Measurements from ENCODE around the gene MXD3. TPM values are rescaled to one million over a fixed set of nuclear protein-coding genes. Genes with fewer than 3 reads are reported as not detected.
"Not testable (repeated sequence)": the region's sequence is repeated elsewhere in the genome, so short reads cannot be mapped to it uniquely, and the experiment has no call there.

The MXD3 gene
- total and polyA plus RNA-seq, 2 donors from 2014 or later = 4.9 to 6.6 TPM

DNA sequence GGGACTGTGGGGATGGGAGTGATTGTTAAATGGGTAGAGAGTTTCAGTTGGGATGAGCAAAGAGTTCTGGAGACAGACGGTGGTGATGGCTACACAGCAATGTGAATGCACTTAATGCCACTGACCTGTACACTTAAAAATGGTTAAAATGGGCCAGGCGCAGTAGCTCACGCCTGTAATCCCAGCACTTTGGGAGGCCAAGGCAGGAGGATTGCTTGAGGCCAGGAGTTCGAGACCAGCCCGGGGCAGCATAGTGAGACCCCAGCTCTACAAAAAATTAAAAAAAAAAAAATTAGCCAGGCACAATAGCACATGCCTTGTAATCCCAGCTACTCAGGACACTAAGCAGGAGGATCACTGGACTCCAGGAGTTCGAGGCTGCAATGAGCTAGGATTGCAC is 32.1 kb upstream of the MXD3 start:
- Histone ChIP-seq H3K4me1 (ENCODE audit: control insufficient read depth in 2 of 3, insufficient read depth in 2 of 3, low read depth in 1 of 3, low read length in 3 of 3) (no peaks in the 10 kb centered on the region), H3K27me3 (ENCODE audit: control insufficient read depth, insufficient read depth, low read length) (no peaks in the 10 kb centered on the region), H3K27ac (ENCODE audit: low read depth in 2 of 2, low read length in 2 of 2) (no peak overlapping the region), H3K36me3 (ENCODE audit: control insufficient read depth in 2 of 3, insufficient read depth in 3 of 3, low read length in 3 of 3) (peaks cover 2 to 13% (median 7%) of the 10 kb centered on the region in 3 donors), H3K4me3 (ENCODE audit: low read length in 3 of 3) (no peak overlapping the region), H3K9me3 (ENCODE audit: control insufficient read depth in 2 of 3, insufficient read depth in 1 of 3, low read length in 3 of 3) (no peaks in the 10 kb centered on the region), H3K9ac (ENCODE audit: low read length in 3 of 3) (no peak overlapping the region)
- TF ChIP-seq, protein P1, sequence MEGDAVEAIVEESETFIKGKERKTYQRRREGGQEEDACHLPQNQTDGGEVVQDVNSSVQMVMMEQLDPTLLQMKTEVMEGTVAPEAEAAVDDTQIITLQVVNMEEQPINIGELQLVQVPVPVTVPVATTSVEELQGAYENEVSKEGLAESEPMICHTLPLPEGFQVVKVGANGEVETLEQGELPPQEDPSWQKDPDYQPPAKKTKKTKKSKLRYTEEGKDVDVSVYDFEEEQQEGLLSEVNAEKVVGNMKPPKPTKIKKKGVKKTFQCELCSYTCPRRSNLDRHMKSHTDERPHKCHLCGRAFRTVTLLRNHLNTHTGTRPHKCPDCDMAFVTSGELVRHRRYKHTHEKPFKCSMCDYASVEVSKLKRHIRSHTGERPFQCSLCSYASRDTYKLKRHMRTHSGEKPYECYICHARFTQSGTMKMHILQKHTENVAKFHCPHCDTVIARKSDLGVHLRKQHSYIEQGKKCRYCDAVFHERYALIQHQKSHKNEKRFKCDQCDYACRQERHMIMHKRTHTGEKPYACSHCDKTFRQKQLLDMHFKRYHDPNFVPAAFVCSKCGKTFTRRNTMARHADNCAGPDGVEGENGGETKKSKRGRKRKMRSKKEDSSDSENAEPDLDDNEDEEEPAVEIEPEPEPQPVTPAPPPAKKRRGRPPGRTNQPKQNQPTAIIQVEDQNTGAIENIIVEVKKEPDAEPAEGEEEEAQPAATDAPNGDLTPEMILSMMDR (IDR thresholded peaks at IDR 0.05; ENCODE audit: borderline replicate concordance, extremely low read depth, insufficient read depth) = no peak
- intact Hi-C loops (cut with DNase I) = no loop called here
- peak in 1 of 5 donors; percentile 8 for DNase-seq
- FAIRE-seq = no peak

DNA sequence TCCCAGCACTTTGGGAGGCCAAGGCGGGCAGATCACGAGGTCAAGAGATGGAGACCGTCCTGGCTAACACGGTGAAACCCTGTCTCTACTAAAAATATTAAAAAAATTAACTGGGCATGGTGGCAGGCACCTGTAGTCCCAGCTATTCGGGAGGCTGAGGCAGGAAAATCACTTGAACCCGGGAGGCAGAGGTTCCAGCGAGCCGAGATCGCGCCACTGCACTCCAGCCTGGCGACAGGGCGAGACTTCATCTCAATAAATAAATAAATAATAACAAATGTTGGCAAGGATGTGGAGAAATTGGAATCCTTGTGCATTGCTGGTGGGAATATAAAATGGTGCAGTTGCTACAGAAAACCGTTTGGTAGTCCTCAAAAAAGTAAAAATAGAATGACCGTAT is 31.3 kb upstream of the MXD3 start:
- H3K27ac ChIP-seq (ENCODE audit: low read depth in 2 of 2, low read length in 2 of 2); H3K9me3 ChIP-seq (ENCODE audit: control insufficient read depth in 2 of 3, insufficient read depth in 1 of 3, low read length in 3 of 3); H3K4me1 ChIP-seq (ENCODE audit: control insufficient read depth in 2 of 3, insufficient read depth in 2 of 3, low read depth in 1 of 3, low read length in 3 of 3); H3K4me3 ChIP-seq (ENCODE audit: low read length in 3 of 3); FAIRE-seq; H3K27me3 ChIP-seq (ENCODE audit: control insufficient read depth, insufficient read depth, low read length); intact Hi-C loops (cut with DNase I); H3K9ac ChIP-seq (ENCODE audit: low read length in 3 of 3): not testable (repeated sequence)
- peaks cover 2 to 15% (median 7%) of the 10 kb centered on the region in 3 donors for H3K36me3 ChIP-seq (ENCODE audit: control insufficient read depth in 2 of 3, insufficient read depth in 3 of 3, low read length in 3 of 3)
- DNase-seq = peak in 1 of 5 donors; percentile 19

DNA sequence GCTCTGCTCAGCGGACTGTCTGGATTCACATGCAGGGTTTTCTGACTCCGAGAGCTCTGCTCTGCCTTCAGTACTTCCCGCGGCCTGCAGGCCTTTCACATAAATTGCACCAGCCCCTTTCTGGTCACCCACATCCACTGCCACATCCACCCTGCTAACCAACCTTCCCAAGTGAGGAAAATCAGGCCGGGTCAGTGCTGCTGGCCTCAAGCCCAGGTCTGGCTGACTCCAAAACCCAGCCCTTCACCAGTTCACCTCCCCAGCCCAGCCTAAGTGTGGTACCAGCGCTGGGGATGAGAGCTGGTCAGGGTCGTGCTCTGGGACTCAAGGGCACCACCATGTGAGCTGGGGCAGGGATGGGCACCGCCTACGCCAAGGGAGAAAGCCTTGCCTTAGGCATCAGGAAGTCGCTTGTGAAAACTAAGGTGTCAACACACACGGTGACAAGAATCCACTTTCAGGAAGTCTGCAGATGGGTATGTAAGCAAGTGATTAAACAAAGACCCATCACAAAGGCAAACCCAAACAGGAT is 27.5 kb upstream of the MXD3 start:
- Histone ChIP-seq H3K4me1 (ENCODE audit: control insufficient read depth in 2 of 3, insufficient read depth in 2 of 3, low read depth in 1 of 3, low read length in 3 of 3) (peaks cover 0 to 3% (median 0%) of the 10 kb centered on the region in 3 donors), H3K4me3 (ENCODE audit: low read length in 3 of 3) (no peak overlapping the region), H3K27ac (ENCODE audit: low read depth in 2 of 2, low read length in 2 of 2) (no peak overlapping the region), H3K9me3 (ENCODE audit: control insufficient read depth in 2 of 3, insufficient read depth in 1 of 3, low read length in 3 of 3) (no peaks in the 10 kb centered on the region), H3K27me3 (ENCODE audit: control insufficient read depth, insufficient read depth, low read length) (no peaks in the 10 kb centered on the region), H3K36me3 (ENCODE audit: control insufficient read depth in 2 of 3, insufficient read depth in 3 of 3, low read length in 3 of 3) (peaks cover 2 to 43% (median 26%) of the 10 kb centered on the region in 3 donors), H3K9ac (ENCODE audit: low read length in 3 of 3) (no peak overlapping the region)
- TF ChIP-seq, protein P1 (IDR thresholded peaks at IDR 0.05; ENCODE audit: borderline replicate concordance, extremely low read depth, insufficient read depth) = no peak
- DNase-seq (peak in 1 of 5 donors; percentile 55), FAIRE-seq (no peak)
- intact Hi-C loops (cut with DNase I) = no loop called here

DNA sequence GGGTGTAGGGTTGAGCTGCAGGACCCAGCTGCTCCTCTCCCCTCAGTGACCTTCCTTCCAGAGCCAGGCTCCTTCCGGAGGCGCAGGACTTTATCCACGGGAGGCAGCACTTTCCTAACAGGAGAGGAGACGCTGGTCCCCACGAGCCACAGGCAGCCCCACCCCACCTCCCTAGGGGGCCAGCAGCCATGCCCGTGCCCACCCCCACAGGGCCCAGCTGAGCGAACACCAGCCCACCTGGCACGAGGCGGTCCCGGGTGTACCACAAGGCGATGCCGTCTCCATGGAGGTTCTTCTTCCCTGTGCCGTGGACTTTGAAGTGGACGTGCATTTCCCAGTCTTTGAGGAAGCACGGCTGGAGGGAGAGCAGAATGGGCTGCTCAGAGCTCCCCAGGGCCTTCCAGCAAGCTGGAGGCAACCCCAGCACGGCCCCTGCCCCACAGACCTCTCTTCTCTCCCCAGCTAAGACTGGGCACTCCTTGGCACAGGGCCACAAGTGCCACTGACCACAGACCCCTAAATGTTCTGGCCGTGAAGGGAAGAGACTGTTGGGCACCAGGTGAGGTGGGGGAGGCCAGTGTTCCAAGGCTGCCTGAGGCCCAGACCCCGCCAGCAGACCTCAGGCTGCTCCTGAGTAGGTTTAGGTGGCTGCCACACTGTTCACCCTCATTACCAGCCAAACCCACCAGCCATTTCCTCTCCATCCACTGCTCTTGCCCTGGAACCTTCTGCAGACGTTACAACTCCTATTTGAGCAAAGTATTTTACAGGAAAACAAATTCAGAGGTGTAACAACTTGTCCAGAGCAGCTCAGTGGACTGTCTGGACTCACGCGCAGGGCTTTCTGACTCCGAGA is 26.8 kb upstream of the MXD3 start:
- H3K4me1 ChIP-seq (ENCODE audit: control insufficient read depth in 2 of 3, insufficient read depth in 2 of 3, low read depth in 1 of 3, low read length in 3 of 3) = peaks cover 0 to 3% (median 0%) of the 10 kb centered on the region in 3 donors
- DNase-seq (peak in 1 of 5 donors; percentile 59), FAIRE-seq (no peak)
- no peaks in the 10 kb centered on the region for H3K9me3 ChIP-seq (ENCODE audit: control insufficient read depth in 2 of 3, insufficient read depth in 1 of 3, low read length in 3 of 3)
- no peak overlapping the region for H3K4me3 ChIP-seq (ENCODE audit: low read length in 3 of 3)
- H3K27ac ChIP-seq (ENCODE audit: low read depth in 2 of 2, low read length in 2 of 2) = no peak overlapping the region
- no peaks in the 10 kb centered on the region for H3K27me3 ChIP-seq (ENCODE audit: control insufficient read depth, insufficient read depth, low read length)
- intact Hi-C loops (cut with DNase I) = no loop called here
- no peak overlapping the region for H3K9ac ChIP-seq (ENCODE audit: low read length in 3 of 3)
- TF ChIP-seq, protein P1 (IDR thresholded peaks at IDR 0.05; ENCODE audit: borderline replicate concordance, extremely low read depth, insufficient read depth) = no peak
- peaks cover 2 to 50% (median 32%) of the 10 kb centered on the region in 3 donors for H3K36me3 ChIP-seq (ENCODE audit: control insufficient read depth in 2 of 3, insufficient read depth in 3 of 3, low read length in 3 of 3)
